Stimulated activated CD4-positive, alpha-beta T cell treated with anti-CD3 and anti-CD28 coated beads, Interleukin-1b, Interleukin-23, amount 100 ng/mL, for 48 hours (primary cell): ENCODE measurements around the gene GPM6B.

Experiments used
- DNase-seq: peaks from one replicate; pipeline ENCODE4 v3.0.0-alpha.2; 2020

GPM6B gene

GRCh38 chrX:13821738-13822137, 4.8 kb upstream of the GPM6B start:
- DNase-seq: no peak

- DNase-seq: no peak
Observed at GRCh38 chrX:13816176-13816575, 717 bp downstream of the GPM6B start.

GRCh38 chrX:13815664-13816063, 1.2 kb downstream of the GPM6B start:
- DNase-seq: no peak

GRCh38 chrX:13808865-13809264, 8.0 kb downstream of the GPM6B start:
- no peak for DNase-seq

- DNase-seq: no peak
Observed at GRCh38 chrX:13808293-13808692, 8.6 kb downstream of the GPM6B start.

- DNase-seq: no peak
Observed at GRCh38 chrX:13805241-13805640, 11.7 kb downstream of the GPM6B start.

- no peak for DNase-seq
Observed at GRCh38 chrX:13803116-13803515, 13.8 kb downstream of the GPM6B start.

- DNase-seq: no peak
Observed at GRCh38 chrX:13798184-13798583, 18.7 kb downstream of the GPM6B start.

GRCh38 chrX:13797512-13797911, 19.4 kb downstream of the GPM6B start:
- DNase-seq: no peak

GRCh38 chrX:13794417-13794816, 22.5 kb downstream of the GPM6B start:
- no peak for DNase-seq

GRCh38 chrX:13793897-13794296, 23.0 kb downstream of the GPM6B start:
- no peak for DNase-seq

- DNase-seq: no peak
Observed at GRCh38 chrX:13791559-13791958, 25.3 kb downstream of the GPM6B start.

- DNase-seq: no peak
Observed at GRCh38 chrX:13791145-13791544, 25.7 kb downstream of the GPM6B start.

- DNase-seq: no peak
Observed at GRCh38 chrX:13790206-13791131, 26.4 kb downstream of the GPM6B start.

- DNase-seq: no peak
Observed at GRCh38 chrX:13786048-13786447, 30.8 kb downstream of the GPM6B start.

GRCh38 chrX:13780868-13781427, 35.9 kb downstream of the GPM6B start:
- no peak for DNase-seq

- DNase-seq: peak; percentile 2
Observed at GRCh38 chrX:13778916-13779315, 38.0 kb downstream of the GPM6B start.

- no peak for DNase-seq
Observed at GRCh38 chrX:13776387-13776786, 40.5 kb downstream of the GPM6B start.

GRCh38 chrX:13775837-13776236, 41.1 kb downstream of the GPM6B start:
- DNase-seq: no peak

- no peak for DNase-seq
Observed at GRCh38 chrX:13774696-13775095, 42.2 kb downstream of the GPM6B start.

- DNase-seq: no peak
Observed at GRCh38 chrX:13770013-13770535, 46.8 kb downstream of the GPM6B start.

- DNase-seq: no peak
Observed at GRCh38 chrX:13768939-13769338, 48.0 kb downstream of the GPM6B start.

GRCh38 chrX:13764765-13765164, 52.1 kb downstream of the GPM6B start:
- DNase-seq: no peak

GRCh38 chrX:13764281-13764680, 52.6 kb downstream of the GPM6B start:
- no peak for DNase-seq
